Left cardiac atrium (tissue), 4 donors: Measurements from ENCODE around the gene IL36B. TPM values are rescaled to one million over a fixed set of nuclear protein-coding genes. Genes with fewer than 3 reads are reported as not detected.

Source experiments
- ATAC-seq, 2 donors: fragments of 200-7000 bp; cut with Tn5 transposase; one replicate each; pipeline ENCODE4 v1.9.1; 2020; ENCODE audit warnings: mild to moderate bottlenecking in 2 of 2, moderate library complexity in 2 of 2
- DNase-seq: peaks from one replicate; pipeline ENCODE4 v3.0.0-alpha.2; 2020
- intact Hi-C, 2 donors: fragments of 100-400 bp; cut with DNase I; formaldehyde crosslinking; loops; one replicate each; pipeline versions ENCODE4 v1.14.1 to v1.15.1; 2022 to 2023
- total RNA-seq, 2 donors: library from RNA; stranded (reverse); fragmentation: NEBNext Ultra II Directional; extraction: Animal tissue kit (Norgen Biotek cat#: 25700); gene quantifications; one replicate each; pipeline ENCODE4 v1.2.1, GENCODE V29; 2021
- donor health status: DM: no; HTN: yes; CAD: no.
- donor health status: DM: no; HTN: yes; CAD: no; lungs with severe emphysema.
- donor health status: DM: yes; HTN: yes; CAD: no.
- donor health status: Dilated cardiomyopathy.

The IL36B gene
- total RNA-seq, 2 donors from 2014 or later, result not detected

- DNase-seq (no peak), ATAC-seq (no peak)
- intact Hi-C loops, result no loop called here
These were observed 6.6 kb upstream of the IL36B start, which contains the start of gene IL36RN for GRCh38 chr2:113058998-113059960. Gene IL36RN, plus strand, starts transcription at chr2:113059198. Its CDS starts 241 bp downstream, at chr2:113059439.

DNA sequence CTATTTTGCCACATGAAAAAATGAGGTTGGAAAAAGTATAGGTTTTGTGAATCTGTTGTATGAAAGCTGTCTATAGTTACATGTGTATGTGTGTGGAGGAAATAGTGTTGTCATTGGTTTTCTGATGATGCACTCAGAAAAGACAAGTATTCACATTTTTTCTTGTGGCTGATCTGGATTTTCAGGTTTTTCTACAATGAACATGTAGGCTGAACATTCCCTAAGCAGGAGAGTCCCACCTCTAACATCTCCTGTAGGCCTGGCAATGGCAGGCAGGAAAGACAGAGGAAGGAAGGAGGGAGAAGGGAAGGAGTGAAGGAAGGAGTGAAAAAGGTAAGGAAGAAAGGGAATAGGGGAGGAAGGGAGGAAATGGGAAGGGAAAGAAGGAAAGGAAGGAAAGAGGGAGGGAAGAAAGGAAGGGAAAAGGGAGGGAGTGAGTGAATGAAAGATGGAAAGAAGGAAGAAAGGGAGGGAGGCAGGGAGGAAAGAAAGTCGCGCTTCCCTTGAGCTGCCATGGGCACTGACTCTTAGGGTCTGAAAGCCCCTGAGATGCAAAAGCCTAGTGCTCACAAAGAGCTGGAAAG lies 5.8 kb upstream of the IL36B start:
- DNase-seq (no peak), ATAC-seq (no peak)
- intact Hi-C loops, result no loop called here

DNA sequence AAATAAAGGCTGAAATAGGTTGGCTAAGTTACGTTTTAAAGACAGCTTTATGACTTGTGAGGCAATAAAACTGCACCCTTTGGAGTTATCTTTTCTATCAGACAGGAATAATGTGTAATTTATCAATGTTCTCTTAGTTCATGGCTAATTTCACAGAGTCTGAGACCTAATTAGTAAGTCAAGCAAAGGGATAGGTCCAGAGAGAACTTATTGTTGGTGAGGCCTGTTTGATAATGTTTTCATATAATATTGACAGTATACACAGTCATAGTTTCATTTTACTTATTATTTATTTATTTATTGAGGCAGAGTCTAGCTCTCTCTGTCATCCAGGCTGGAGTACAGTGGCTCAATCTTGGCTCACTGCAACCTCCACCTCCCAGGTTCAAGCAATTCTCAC lies 4.5 kb upstream of the IL36B start:
- no peak for DNase-seq
- ATAC-seq, result no peak
- intact Hi-C loops, result no loop called here

DNA sequence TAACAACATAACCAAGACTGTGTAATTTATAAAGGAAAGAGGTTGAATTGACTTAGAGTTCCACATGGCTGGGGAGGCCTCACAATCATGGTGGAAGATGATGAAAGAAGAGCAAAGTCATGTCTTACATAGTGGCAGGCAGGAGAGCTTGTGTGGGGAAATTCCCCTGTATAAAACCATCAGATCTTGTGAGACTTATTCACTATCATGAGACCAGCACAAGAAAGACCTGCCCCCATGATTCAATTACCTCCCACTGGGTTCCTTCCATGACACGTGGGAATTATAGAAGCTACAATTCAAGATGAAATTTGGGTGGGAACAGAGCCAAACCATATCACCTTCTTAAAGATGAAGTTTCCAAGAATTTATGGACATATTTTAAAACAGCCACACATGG lies 3.9 kb upstream of the IL36B start:
- no peak for ATAC-seq
- intact Hi-C loops, result no loop called here
- no peak for DNase-seq

- no peak for ATAC-seq
- no peak for DNase-seq
- intact Hi-C loops, result no loop called here
These were observed 1.4 kb upstream of the IL36B start for GRCh38 chr2:113054066-113054465.

GRCh38 chr2:113053666-113054065 lies 999 bp upstream of the IL36B start:
- DNase-seq, result no peak
- intact Hi-C loops, result no loop called here
- ATAC-seq, result no peak

DNA sequence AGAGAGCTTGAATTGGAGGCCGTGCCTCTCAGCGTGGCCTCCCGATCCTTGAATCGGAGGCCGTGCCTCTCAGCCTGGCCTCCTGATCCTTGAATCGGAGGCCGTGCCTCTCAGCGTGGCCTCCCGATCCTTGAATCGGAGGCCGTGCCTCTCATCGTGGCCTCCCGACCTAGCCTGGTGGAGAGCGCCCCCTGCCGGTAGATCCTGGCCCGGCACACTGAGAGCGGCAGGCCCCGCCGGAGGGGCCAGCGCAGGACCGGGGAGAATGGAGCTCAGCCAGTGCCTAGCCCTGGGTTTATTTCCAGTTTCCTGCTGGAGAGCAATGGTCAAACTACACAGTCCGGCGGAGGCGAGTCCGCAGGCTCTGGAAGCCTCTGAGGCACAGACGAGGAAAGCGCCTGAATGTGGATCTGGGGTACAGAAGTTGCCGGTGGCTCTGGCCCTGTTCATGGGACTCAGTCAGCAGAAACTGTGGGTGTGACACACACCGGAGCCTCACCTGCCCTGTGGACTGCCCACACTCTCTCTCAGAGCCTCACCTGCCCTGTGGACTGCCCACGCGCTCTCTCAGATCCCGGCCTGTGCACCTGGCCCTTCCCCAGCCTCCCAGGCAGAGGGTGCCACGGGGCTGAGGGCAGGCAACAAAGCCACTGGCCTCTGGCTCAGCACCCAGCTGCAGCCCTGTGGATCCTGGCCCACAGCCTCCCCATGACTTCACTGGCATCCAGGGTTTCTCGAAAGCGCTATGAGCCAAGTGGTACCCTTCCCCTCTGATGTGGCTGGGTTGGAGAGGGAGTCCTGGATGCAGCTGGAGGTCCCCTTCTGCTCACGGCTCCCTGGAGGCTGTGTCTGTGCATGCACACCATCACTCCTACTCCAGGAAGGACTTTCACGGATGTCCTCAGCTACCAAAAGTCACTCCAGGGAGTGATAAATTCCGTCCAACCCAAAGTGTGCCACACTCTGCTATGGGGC lies 1.5 kb downstream of the IL36B start:
- DNase-seq (no peak), ATAC-seq (no peak)
- intact Hi-C loops, result no loop called here

DNA sequence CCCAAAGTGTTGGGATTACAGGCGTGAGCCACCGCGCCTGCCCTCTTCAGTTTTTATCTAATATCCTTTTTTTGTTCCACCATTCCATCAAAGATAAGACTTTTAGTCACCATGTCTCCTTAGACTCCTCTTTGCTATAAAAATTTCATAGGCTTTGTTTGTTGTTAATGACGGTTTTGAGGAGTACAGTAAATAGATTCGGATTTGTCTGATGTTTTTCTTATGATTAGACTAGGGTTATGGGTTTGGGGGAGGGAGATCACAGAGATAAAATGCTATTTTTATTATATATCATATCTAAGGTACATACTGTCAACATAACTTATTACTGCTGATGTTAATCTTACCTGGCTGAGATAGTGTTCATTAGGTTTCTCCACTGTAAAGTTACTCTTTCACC lies 6.2 kb downstream of the IL36B start:
- DNase-seq (no peak), ATAC-seq (no peak)
- intact Hi-C loops, result no loop called here

DNA sequence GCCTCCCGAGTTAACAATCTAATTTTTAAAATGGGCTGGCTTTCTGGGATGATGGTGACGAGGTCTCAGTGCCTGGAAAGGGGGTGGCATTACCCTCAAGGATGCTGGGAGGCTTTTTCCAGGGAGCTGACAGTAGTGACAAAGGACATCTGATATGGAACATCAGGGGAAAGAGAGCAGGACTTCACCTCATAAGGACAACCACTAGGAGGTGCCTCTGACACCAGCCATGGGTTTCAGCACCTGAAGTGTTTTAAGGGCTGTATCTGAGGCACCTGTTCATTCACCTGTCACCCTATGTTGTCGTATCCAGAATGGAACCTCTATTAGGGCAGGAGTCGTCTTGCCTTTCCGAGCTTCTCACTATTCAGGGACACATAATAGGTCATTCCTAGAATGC lies 10.8 kb downstream of the IL36B start:
- DNase-seq (no peak), ATAC-seq (no peak)
- intact Hi-C loops, result no loop called here

GRCh38 chr2:113039719-113040118 lies 12.9 kb downstream of the IL36B start:
- ATAC-seq (no peak), DNase-seq (no peak)
- intact Hi-C loops, result no loop called here

DNA sequence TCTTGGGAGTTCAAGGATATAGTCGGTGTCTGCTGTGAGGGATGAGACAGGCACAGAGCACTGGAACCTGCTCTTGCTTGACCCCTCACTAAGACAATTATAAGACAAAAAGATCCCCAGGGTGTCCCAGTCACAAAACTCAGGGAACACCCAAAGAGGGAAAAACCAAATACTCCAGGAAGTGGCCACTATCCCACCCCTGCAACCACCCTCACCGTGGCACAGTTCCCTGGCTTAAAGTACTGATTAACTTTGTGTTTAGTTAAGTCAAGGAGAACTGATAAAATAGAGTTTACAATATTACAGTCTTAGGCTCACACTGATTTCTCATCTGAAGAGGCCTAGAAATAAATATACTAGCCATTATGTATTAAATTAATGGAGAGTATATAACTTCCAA lies 13.5 kb downstream of the IL36B start:
- DNase-seq (no peak), ATAC-seq (no peak)
- intact Hi-C loops, result no loop called here

DNA sequence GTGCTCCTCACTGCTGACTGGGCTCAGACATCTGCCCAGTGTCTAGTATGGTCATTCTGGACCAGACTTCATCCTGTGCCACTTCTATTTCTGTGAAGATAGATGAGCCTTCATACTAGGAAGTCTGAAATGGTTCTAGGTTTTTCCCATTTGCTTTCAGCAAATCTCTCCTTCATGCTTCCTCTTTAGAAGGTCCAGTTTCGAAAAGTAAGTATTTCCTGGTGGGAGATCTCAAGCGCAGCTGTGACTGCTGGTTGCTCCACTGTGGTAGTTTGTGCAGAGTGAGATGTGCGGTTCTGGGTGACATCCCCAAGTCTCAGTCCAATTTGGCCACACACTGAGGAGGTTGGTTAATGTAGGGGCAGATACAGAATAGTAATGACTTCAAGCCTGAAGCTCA lies 14.4 kb downstream of the IL36B start:
- intact Hi-C loops, result no loop called here
- DNase-seq, result no peak
- no peak for ATAC-seq

DNA sequence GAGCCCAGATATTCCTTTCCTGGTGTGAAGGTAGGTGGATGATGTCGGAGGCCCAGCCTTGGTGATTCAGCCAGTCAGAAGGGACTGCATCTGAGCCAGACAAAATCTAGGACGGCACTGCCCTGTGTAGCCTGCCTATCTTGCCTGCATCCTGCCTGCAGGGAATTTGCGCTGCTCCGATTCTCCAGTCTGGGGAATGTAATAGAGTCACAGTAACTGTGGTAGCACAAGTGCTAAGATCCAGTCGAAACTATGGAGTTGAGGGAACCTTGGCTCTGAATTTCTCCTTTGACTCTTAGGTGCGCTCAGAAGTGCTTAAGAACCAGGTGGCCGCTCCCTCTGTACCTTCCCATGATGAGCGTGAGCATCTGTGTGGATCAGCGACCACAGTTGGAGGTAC lies 15.9 kb downstream of the IL36B start:
- intact Hi-C loops, result no loop called here
- no peak for DNase-seq
- ATAC-seq, result no peak

GRCh38 chr2:113034016-113034415 lies 18.7 kb downstream of the IL36B start:
- ATAC-seq, result no peak

DNA sequence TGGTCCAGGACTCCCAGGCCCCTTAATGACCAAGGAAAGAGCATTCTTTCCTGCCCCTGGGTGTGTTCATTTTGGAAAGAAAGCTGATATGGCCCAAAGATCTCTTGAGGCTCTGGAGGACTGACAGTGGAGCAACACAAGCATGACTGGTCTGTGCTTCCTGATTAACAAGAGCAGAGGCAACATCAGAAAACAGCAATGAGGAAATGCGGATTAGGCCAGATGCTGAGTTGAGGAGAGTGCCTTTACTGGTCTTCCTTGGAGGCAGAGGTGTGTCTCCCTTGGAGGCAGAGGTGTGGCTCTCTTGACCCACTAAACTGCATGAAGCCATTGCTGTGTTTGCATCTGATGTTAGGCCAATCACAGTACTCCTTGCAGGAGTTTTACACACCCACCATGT lies 19.9 kb downstream of the IL36B start:
- DNase-seq, result no peak
- no peak for ATAC-seq
- intact Hi-C loops, result no loop called here

More at GRCh38 chr2:113034016-113034415, 18.7 kb downstream of the IL36B start:
- no peak for DNase-seq
- intact Hi-C loops, result no loop called here

DNA sequence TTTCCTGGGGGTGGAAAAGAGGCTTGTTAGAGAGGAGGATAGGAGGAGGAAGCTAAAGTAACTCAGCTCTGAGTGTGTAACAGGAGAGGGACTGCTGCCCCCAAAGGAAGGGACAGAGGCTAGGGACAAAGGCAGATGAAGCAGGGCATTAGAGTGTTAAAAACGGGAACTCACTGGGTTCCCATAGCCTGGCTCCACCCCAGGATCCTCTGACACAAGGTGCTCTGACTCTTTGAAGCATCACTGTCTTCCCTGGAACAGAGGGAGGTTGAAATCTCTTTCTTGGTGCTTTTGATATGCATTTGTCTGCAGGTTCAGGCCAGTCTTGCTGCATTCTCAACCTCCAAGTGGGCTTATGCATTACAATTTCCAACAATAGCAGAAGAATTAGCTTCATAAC lies 24.6 kb downstream of the IL36B start:
- intact Hi-C loops, result no loop called here
- DNase-seq (no peak), ATAC-seq (no peak)

DNA sequence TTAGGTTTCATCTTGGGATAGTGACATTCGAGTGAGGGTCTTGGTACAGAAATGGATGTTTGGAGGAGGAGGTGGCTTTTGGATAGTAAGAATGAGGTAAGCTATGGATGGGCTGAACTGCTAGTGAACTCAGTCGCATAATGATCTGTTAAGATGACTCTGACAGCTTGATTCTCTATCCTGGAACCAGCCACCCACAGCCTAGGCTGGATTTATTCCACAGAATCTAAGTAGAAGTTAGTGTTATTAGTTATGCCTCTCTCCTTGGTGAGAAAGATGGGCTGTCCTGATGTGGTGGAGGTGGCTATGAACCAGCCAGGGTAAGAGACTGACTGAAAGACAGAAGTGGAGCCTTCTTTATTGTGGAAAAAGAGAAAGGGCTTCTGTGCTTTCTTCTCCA lies 25.0 kb downstream of the IL36B start:
- DNase-seq, result no peak
- intact Hi-C loops, result no loop called here
- ATAC-seq, result no peak

DNA sequence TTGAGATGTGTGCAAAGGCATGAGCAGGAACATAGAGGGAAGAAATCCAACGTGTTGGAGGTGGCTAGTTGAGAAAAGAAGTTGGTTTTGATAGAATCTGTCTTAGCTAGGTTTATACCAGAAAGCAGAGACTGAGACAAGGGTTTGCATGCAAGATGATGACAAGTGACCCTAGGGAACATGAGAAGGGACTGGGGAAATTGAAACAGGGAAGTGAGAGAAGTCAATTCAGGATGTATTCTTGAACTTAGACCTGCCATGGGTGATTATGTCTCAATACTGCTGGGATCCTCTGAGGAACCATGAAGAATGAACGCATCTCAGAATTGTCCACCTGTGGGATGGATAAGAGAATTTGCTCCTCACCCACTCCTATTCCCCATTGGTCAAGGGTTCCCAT lies 26.9 kb downstream of the IL36B start:
- intact Hi-C loops, result no loop called here
- DNase-seq (no peak), ATAC-seq (no peak)

DNA sequence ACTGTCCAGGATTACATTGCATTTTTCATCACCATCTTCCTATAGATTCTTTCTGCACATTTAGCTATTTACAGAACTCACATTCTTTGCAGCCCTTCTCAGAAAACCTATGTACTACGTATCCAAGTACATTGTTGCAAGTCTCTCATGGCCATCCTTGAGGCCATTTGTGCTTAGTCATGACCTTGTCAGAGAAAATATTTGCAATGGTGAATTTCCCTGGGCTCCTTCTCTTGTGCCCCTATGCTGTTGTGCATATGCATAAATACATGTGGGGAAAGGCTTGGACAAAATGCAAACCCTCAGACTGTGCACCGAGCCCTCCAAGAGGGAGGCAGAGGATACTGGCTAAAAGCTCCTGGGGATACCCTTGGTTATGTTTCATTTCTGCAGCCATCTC lies 27.9 kb downstream of the IL36B start:
- DNase-seq, result no peak
- intact Hi-C loops, result no loop called here
- ATAC-seq, result no peak

DNA sequence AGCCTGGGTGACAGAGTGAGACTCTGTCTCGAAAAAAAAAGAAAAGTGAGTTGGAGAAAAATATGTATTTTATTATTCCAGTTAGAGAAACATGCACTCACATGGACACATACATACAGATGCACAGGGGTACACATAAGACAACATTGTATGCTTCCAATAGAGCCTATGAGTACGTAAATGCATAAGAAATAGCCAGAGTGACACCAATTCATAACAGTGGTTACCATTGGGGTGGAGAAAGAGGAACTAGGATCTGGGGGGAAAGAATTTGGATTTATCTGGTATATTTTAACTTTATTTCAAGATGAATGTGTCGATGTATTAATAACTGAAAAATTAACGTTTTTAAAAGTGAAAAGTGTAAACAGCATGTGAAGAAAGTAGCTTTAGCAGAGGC lies 31.4 kb downstream of the IL36B start:
- DNase-seq, result no peak
- intact Hi-C loops, result no loop called here
- no peak for ATAC-seq
